ENCODE data around the gene SH2D1B.

- no peak for TF ChIP-seq ZNF830 (CRISPR knock-in tag; IDR thresholded peaks at IDR 0.05)
- no peak for TF ChIP-seq ATF2 (CRISPR knock-in tag; IDR thresholded peaks at IDR 0.05)
Measured at GRCh38 chr1:162383091-162383490, 28.8 kb downstream of the SH2D1B start.
